GM19351 (cell line): ENCODE data around the gene CCDC90B.
"Not testable (repeated sequence)": the region's sequence is repeated elsewhere in the genome, so short reads cannot be mapped to it uniquely, and the experiment has no call there.

ENCODE experiments used
- ATAC-seq: cut with Tn5 transposase; IDR thresholded peaks from one replicate; pipeline ENCODE4 v1.9.1; 2021; ENCODE audit warnings: mild to moderate bottlenecking, moderate library complexity; ENCODE audit not compliant: unreplicated experiment

CCDC90B gene, protein sequence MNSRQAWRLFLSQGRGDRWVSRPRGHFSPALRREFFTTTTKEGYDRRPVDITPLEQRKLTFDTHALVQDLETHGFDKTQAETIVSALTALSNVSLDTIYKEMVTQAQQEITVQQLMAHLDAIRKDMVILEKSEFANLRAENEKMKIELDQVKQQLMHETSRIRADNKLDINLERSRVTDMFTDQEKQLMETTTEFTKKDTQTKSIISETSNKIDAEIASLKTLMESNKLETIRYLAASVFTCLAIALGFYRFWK

DNA sequence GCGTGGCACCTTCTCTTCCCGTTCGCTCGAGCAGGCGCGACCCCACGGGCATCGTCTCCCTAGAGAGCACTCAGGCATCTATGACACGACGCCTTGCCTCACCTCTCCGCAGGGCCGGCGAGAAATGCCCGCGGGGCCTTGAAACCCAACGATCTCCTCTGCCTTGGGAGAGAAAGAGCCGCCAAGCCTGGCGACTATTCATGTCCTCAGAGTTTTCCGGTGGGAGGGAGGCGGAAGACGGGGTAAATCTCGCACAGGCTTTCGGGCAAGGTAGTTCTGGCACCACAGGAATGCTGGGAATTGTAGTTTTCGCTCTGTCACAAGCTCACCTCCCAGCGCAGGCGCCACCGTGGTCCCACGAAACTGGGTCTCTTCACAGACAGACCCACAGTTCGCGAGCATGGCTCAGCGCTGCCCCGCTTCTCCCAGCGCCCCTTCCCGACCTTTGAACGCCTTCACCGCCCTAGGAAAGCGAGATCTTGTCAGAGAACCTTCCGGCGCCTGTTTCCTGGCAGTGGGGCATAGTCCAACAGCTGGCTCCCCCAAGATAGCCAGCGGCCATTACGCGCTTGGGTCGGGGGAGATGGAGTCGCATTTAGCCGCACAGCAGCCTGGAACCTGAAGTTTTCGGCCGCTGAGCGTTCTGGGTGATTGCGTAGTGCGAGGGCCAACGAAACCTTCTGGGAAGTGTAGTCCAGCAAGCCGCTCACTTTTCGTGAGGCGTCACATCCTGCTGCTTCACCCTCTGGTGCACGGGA lies at the start of gene CCDC90B:
TSS of gene CCDC90B (minus strand) at position 597 of the 758 bp plus-strand sequence. CDS start at position 202, 395 bp downstream.
- ATAC-seq, result peak; percentile 83

DNA sequence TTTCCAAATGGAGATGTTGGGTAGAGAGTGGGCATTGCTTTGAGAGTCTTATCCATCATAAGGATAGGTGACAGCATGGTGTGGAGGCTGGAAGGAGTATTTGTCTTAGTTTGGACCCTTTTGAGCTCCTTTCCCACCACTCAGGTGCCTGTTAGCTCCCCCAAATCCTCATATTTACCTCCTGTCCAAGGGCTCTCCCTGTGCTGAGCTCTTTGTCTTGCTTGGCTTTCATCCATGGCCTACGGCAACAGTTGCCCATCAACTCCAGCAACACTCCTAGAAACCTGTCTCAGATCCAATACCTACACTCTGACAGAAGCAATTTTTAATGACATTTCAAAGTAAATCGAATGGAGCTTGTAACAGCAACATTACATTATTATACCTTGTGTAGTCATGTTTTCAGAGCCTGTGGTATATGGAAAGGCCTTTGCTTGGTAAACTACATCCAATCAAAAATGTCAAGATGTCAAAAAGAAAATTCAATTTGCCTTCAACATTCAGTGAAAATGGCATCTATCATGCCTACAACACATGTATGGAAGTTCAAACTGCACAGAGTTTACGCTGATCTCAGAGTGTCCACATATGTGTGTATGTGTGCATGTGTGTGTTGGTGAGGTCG lies 49.4 kb upstream of the CCDC90B start:
- no peak for ATAC-seq

DNA sequence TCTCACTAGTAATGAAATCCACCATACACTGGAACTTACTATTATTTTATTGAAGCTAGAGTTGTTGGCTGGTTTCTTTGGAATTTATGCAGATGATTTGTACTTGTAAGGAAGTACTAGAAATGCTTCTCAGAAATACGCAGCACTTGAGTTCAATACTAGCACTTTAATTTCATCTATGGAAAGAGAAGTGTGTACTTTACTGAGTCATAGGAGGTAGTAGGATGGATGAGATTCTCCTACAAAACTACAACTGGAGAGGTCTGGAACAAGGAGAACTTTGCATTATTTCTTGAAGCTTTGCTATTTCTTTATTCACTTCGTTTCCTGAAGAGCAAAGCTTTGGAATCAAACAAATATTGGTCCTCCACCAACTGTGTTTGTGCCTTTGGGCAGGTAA lies 44.1 kb upstream of the CCDC90B start:
- no peak for ATAC-seq

DNA sequence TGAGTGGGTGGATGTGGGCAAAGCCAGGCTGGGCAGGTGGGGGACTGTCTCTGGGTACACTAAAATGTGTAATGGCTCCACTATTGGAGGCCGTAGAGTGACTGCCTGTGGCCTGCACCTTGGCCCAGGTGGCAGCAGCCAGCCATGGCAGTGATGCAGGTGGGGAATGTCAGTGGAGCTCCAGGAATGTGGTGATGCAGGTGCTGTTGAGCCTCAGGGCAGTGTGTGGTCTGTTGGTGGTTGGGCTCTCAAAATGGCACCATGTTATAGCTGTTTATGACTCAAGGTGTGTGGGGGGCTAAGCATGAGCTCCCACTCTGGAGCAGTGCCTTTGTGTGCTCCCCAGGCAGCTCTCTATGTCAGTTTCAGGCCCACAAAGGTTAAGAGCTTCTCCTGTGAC lies 40.2 kb upstream of the CCDC90B start:
- no peak for ATAC-seq

DNA sequence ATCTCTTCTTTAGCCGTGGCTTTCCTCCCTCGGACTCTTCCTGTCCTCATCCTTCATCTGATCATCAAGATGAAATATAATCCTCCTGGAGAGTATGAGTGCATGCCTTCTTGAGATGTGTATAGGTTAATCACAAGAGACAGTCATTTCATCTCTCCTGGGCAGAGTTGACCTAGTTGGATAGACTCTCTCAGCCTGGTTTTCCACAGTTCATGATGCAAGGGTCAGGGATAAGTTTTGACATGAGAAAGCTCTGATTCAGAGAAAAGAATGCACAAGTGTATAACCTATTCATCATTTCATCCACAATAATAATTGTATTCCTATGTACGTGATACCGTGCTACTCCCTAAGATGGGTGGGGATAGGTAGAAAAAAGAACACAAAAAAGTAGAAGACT lies 33.2 kb upstream of the CCDC90B start:
- no peak for ATAC-seq

DNA sequence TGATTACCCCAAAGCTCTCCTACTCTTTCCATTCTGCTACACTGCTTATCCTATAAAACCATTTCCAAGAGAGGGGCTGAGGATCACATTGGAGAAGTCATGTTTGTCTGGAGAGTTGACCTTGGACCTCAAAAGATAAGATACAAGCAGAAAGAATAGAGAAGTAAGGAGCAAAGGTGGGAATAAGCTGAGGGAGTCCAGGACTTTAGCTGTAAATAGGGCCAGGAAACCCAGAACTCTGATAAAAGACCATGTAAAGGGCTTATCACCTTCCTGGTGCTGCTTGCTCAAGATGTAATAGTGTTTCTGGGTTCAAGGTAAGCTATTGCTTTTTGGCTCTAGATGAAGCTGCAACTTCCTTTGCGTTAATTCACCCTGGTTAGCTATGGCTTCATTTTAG lies 32.8 kb upstream of the CCDC90B start:
- no peak for ATAC-seq

DNA sequence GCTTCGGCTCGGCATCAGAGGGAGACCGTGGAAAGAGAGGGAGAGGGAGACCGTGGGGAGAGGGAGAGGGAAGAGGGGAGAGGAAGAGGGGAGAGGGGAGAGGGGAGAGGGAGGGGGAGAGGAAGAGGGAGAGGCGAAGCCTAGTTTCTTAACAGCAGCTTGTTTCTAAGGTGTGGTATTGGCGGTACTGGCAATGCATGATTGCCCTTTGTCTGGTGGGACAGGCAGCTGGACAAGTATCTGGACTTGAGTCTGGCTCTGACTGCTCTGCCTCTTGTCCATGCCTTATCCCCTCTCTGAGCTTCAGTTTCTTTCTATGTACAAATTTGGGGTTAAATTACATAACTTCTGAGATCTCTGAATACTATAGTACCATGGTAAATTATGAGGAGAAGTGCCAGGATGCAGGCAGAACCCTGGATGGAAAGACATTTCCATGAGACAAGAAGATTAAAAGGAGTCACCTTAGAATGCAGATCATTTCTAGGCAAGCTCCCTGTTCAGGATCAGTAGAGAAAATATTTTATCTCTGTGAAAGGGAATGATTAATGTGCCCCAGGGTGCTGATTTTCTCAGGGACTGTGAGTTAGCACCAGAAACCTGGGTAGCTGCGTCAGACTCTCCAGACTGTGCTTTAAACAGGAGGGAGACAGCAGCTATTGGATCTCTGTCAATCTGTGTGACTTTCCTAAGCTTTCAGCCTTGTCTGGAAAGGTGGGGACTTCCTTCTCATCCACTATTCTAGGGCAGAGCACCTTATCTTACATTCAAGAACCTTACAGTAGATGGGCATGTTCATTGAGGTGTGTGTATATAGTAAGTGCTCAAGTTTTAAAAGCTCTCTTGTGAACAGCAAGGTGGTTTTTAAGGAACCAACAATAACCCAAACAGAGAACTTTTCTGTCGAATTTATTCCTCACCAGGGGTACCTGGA lies 31.9 kb upstream of the CCDC90B start:
- ATAC-seq, result no peak

DNA sequence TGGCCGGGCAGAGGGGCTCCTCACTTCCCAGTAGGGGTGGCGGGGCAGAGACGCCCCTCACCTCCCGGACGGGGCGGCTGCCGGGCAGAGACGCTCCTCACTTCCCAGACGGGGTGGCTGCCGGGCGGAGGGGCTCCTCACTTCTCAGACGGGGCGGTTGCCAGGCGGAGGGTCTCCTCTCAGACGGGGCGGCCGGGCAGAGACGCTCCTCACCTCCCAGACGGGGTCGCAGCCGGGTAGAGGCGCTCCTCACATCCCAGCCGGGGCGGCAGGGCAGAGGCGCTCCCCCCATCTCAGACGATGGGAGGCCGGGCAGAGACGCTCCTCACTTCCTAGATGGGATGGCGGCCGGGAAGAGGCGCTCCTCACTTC lies 30.7 kb upstream of the CCDC90B start:
- not testable (repeated sequence) for ATAC-seq

DNA sequence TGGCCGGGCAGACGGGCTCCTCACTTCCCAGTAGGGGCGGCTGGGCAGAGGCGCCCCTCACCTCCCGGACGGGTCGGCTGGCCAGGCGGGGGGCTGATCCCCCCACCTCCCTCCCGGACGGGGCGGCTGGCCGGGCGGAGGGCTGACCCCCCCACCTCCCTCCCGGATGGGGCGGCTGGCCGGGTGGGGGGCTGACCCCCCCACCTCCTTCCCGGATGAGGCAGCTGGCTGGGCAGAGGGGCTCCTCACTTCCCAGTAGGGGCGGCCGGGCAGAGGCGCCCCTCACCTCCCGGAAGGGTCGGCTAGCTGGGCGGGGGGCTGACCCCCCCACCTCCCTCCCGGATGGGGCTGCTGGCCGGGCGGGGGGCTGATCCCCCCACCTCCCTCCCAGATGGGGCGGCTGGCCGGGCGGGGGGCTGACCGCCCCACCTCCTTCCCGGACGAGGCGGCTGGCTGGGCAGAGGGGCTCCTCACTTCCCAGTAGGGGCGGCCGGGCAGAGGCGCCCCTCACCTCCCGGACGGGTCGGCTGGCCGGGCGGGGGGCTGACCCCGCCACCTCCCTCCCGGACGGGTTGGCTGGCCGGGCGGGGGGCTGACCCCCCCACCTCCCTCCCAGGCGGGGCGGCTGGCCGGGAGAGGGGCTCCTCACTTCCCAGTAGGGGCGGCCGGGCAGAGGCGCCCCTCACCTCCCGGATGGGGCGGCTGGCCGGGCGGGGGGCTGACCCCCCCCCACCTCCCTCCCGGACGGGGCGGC lies 30.2 kb upstream of the CCDC90B start:
- ATAC-seq, result not testable (repeated sequence)

DNA sequence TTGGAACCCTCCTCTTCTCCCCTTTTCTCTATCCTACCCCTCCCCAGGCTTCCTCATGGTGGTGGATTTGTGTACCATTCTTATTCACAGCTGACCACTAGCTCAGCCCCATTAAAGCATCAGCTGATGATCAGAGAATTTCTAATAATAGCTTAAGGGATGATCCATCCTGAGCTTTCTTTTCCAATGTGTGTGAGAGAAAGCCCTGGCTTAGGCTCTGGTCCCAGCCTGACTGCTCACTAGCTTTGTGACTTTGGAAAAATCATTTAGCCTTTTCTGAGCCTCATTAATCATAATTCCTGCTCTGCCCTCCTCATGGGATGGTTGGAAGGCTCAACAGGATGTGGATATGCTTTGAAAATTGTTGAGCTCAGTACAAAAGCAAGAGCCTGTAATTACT lies 26.3 kb upstream of the CCDC90B start:
- ATAC-seq, result no peak

DNA sequence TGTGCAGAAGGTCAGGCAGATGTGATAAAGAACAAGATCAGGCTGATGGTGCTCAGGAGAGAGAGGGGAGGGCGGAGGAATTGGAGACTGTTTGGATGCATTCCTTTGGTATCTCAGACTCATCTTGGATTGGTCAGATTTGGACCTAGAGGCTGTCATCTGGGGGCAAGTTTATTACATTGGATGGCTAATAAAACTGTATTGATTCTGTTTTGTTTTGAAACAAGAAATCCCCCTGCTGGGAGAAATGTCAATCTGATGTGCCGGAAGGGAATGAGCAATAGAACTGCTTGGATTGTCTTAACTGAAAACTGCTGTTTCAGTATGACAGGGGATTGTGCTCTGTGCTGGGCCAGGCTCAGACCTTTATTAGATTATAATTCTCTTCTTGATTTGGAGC lies 25.5 kb upstream of the CCDC90B start:
- no peak for ATAC-seq

DNA sequence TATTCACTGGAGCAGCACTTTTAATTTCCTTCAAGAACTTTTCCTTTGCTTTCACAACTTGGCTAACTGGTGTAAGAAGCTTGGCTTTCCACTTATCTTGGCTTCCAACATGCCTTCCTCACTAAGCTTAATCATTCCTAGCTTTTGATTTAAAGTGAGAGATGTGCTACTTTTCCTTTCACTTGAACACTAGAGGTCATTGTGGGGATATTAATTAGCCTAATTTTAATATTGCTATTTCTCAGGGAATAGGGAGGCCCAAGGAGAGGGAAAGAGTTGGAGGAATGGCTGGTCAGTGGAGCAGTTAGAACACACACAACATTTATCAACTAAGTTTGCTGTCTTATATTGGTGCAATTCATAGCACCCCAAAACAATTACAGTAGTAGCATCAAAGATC lies 24.6 kb upstream of the CCDC90B start:
- ATAC-seq, result no peak

DNA sequence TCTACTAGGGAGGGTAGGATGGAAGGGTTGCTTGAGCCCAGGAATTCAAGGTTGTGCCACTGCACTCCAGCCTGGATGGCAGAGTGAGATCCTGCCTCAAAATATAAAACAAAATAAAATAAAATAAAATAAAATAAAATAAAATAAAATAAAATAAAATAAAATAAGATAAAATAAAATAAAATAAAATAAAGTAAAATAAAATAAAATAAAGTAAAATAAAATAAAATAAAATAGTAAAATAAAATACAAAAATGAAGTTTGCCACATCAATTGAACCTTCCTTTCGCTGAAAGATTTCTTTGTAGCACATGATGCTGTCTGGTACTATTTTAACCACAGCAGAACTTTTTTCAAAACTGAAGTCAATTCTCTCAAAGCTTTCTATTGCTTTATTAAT lies 22.4 kb upstream of the CCDC90B start:
- ATAC-seq, result not testable (repeated sequence)

DNA sequence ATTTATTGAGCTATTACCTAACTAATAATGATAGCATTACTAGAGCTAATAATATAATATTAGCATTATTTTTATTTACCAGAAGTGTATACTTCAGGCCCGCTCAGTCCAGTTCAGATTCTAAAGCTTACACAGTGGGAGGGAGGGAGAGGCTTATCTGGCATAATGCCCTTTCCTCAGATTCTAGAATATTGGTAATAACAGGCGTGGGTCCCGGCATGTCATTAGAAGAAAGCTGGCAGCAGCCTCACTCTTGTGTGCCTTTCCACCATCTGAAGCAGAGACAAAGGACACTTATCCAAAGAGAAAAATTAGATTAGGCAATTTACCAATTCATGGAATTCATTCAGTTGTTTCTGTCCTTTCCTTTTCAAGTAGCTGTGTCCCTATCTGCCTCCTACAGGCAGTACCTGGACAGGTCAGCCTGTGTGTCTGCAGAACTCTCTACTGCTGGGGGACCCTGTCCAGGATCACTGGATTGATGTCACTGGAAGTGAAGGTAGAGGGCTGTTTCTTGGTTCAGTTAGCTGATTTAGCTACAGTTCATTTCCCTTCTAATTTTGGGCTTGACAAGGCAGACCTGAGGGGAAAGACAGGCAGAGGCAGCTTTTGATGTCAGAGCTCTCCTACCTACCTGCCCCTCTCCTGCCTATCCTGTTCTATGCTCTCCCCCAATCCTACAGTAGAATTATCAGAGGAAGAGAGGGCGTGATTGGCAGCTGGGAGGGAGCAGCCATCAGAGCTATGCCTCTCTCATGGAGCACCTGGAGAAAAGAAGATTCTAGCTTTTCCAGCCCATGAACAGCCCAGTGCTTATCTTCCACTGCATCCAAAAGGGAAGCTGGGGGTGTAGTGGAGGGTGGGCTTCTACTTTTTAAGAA lies 20.3 kb upstream of the CCDC90B start:
- no peak for ATAC-seq

DNA sequence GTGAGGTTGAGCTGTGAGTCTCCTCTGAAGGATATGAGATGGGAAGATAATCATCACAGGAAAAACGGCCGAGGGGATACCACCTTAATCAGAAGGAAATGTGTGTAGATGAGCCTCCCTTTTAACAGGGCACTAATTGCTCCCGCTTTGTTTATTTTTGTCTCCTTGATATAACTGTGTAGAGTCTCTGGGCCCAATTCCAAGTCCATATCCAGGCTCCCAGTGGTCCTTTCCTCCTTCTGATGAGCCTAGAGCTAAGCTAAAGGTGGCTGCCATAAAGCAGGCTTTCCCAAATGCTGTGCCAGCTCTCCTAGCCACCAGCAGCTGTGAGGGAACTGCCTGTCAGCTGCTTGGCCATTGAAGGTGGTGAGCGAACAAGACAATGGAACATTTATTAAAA lies 17.1 kb upstream of the CCDC90B start:
- ATAC-seq, result no peak

DNA sequence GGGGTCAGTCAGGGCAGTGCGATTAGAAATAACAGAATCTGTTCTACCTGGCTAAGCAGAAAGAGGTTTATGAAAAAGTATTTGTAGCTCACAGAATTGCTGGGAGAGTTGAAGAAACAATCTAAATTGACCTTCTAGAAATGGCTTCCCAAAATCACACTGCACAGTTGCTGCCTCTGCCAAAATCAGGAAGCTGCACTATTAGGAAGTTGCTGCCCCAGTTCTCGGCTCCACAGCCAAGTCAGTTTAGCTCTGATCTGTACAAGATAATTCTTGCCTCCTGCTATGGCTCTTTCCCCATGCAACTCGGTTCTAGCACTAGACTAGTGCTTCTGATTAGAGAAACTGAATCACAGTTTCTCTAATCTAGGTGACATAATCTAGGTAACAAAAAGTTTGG lies 16.0 kb upstream of the CCDC90B start:
- no peak for ATAC-seq

DNA sequence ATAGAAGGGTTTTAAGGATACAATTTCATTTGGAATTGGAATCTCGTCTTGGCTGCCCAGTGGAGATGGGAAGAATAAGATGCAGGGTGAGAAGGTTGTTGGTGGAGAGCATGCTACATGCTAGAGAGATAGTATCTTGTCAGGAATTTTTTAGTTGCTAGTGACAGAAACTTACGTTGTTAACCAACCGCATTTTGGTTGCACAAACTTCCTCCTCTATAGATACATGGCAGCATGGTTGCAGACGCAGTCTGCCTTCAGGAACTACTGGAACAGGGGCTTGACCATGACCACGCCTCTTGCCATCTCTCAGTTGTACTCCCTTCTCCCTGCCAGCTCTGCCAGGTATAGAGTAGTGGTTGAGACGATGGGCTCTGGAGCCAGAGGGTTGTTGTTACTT lies 13.5 kb upstream of the CCDC90B start:
- no peak for ATAC-seq

DNA sequence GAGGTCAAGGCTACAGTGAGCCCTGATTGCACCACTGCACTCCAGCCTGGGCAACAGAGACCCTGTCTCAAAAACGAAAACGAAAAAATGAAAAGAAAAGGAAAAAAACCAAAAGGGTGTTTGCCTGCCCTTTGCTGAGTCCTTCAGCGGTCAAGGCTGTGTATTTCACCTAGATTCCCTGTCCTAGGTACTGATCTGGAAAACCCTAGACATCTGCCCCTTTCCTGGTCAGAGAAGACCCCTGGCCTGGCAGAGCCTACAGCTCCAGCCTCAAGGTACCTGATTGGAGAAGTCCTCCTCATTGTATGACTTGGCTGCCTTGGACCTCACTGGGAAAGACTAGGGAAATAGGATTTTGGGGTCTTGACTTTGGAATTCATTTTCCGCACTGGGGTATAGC lies 8.0 kb upstream of the CCDC90B start:
- ATAC-seq, result no peak

DNA sequence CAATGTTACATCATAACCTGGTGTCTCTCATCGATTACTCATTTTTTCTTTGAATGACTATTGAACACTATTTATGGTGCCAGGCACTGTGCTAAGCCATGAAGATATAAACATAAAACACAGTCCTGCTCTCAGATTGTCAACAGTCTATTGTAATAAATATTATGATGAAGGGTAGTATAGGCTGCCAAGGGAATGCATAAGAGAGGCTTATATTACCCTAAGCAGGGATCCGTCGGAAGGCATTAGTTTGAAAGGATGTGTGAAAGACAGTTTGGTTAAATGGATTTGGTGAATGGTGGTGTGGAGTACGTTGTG lies 7.2 kb upstream of the CCDC90B start:
- ATAC-seq, result no peak
